ENCODE data around the gene PWWP2B.

GRCh38 chr10:132452216-132452650, 55.2 kb downstream of the PWWP2B start:
- TF ChIP-seq, protein P1, sequence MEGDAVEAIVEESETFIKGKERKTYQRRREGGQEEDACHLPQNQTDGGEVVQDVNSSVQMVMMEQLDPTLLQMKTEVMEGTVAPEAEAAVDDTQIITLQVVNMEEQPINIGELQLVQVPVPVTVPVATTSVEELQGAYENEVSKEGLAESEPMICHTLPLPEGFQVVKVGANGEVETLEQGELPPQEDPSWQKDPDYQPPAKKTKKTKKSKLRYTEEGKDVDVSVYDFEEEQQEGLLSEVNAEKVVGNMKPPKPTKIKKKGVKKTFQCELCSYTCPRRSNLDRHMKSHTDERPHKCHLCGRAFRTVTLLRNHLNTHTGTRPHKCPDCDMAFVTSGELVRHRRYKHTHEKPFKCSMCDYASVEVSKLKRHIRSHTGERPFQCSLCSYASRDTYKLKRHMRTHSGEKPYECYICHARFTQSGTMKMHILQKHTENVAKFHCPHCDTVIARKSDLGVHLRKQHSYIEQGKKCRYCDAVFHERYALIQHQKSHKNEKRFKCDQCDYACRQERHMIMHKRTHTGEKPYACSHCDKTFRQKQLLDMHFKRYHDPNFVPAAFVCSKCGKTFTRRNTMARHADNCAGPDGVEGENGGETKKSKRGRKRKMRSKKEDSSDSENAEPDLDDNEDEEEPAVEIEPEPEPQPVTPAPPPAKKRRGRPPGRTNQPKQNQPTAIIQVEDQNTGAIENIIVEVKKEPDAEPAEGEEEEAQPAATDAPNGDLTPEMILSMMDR (IDR thresholded peaks at IDR 0.05): no peak
- TF ChIP-seq POLR2A (IDR thresholded peaks at IDR 0.05): no peak
